Neutrophil (primary cell): Measurements from ENCODE around the gene ITGA1.
"Not testable (repeated sequence)": the region's sequence is repeated elsewhere in the genome, so short reads cannot be mapped to it uniquely, and the experiment has no call there.

Source experiments
- H3K27ac ChIP-seq: fragments of 200-600 bp; sonication (generic); 2 replicates; pipeline ENCODE4 v1.5.1; 2016; ENCODE audit warnings: mild to moderate bottlenecking, moderate library complexity
- H3K27me3 ChIP-seq: fragments of 200-600 bp; sonication (generic); 2 replicates; pipeline ENCODE4 v1.6.0; 2016; ENCODE audit warnings: mild to moderate bottlenecking
- H3K36me3 ChIP-seq: fragments of 200-600 bp; sonication (generic); 2 replicates; pipeline ENCODE4 v1.5.1; 2017
- H3K4me1 ChIP-seq, 2 experiments: fragments of 200-600 bp in 1 of 2; sonication (generic) in 1 of 2; 1 replicate in 1 of 2; 2 replicates in 1 of 2; pipeline versions ENCODE4 v1.5.1 to v1.6.1; 2013 to 2016; ENCODE audit warnings: low read depth in 1 of 2, low read length in 1 of 2, mild to moderate bottlenecking in 1 of 2, moderate library complexity in 1 of 2; ENCODE audit not compliant: control insufficient read depth in 1 of 2, insufficient read depth in 1 of 2
- H3K4me3 ChIP-seq, 2 experiments: fragments of 200-600 bp in 1 of 2; sonication (generic) in 1 of 2; 1 replicate in 1 of 2; 2 replicates in 1 of 2; pipeline ENCODE4 v1.5.1; 2013 to 2016; ENCODE audit warnings: low read depth in 1 of 2, low read length in 1 of 2, mild to moderate bottlenecking in 1 of 2, moderate library complexity in 1 of 2
- H3K9me3 ChIP-seq: fragments of 200-600 bp; sonication (generic); 2 replicates; pipeline ENCODE4 v1.5.1; 2016
- TF ChIP-seq, protein P1 (sequence below): fragments of 200-600 bp; sonication (generic); IDR thresholded peaks from 2 replicates; pipeline ENCODE4 v1.5.1; 2016; ENCODE audit warnings: antibody characterized with exemption

Gene ITGA1

DNA sequence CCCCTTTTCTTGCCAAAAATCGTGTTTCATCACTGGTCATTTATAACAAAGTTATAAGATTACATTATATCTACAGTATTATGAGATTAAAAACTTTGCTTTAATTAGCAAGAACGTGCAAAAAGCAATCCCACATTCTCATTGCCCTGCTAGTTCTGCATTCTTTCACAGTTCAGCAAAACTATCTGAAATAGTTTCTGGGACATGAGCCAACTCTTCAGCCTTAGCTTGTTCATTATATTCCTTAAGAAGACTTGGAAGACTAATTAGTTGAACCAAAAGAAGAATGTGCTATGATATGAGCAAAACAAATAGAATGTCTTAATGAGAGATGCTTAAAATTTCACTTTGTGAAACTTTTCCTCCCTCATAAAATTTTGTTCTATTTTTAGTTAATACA is 76.7 kb downstream of the ITGA1 start:
- Histone ChIP-seq H3K27me3 (no peaks in the 10 kb centered on the region), H3K9me3 (no peaks in the 10 kb centered on the region), H3K4me3 (no peak overlapping the region), H3K4me1 (no peaks in the 10 kb centered on the region), H3K36me3 (no peaks in the 10 kb centered on the region), H3K27ac (no peak overlapping the region)
- TF ChIP-seq, protein P1, sequence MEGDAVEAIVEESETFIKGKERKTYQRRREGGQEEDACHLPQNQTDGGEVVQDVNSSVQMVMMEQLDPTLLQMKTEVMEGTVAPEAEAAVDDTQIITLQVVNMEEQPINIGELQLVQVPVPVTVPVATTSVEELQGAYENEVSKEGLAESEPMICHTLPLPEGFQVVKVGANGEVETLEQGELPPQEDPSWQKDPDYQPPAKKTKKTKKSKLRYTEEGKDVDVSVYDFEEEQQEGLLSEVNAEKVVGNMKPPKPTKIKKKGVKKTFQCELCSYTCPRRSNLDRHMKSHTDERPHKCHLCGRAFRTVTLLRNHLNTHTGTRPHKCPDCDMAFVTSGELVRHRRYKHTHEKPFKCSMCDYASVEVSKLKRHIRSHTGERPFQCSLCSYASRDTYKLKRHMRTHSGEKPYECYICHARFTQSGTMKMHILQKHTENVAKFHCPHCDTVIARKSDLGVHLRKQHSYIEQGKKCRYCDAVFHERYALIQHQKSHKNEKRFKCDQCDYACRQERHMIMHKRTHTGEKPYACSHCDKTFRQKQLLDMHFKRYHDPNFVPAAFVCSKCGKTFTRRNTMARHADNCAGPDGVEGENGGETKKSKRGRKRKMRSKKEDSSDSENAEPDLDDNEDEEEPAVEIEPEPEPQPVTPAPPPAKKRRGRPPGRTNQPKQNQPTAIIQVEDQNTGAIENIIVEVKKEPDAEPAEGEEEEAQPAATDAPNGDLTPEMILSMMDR: no peak

DNA sequence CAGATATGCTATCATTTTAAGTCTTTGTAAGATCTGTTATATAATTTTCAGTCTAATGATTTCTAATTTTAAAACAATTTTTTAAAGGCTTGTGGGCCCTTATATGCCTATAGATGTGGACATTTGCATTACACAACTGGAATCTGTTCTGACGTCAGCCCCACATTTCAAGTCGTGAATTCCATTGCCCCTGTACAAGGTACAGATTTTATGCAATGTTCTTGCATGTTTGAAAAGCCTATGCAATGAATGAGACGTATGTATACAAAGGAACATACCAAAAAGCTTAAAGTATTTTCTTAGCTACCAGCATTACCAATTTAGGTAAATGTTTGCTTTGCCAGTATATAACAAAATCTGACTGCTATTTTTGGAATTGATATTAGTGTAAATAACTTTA is 77.2 kb downstream of the ITGA1 start:
- Histone ChIP-seq H3K4me3 (no peak overlapping the region), H3K27ac (no peak overlapping the region), H3K27me3 (no peaks in the 10 kb centered on the region), H3K9me3 (no peaks in the 10 kb centered on the region), H3K4me1 (no peaks in the 10 kb centered on the region), H3K36me3 (no peaks in the 10 kb centered on the region)
- TF ChIP-seq, protein P1: no peak

DNA sequence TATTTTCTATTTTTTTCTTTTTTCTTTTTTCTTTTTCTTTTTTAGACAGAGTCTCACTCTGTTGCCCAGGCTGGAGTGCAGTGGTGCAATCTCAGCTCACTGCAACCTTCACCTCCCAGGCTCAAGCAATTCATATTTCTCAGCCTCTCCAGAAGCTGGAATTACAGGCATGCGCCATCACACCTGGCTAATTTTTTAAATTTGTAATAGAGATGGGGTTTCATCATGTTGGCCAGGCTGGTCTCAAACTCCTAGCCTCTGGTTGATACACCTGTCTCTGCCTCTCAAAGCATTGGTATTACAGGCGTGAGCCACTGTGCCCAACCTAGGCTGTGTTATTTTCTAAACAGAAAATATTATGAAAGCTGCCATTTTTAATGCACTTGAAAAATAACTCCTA is 78.3 kb downstream of the ITGA1 start:
- not testable (repeated sequence) for H3K4me3 ChIP-seq, H3K9me3 ChIP-seq, H3K4me1 ChIP-seq, H3K36me3 ChIP-seq, H3K27ac ChIP-seq, H3K27me3 ChIP-seq

DNA sequence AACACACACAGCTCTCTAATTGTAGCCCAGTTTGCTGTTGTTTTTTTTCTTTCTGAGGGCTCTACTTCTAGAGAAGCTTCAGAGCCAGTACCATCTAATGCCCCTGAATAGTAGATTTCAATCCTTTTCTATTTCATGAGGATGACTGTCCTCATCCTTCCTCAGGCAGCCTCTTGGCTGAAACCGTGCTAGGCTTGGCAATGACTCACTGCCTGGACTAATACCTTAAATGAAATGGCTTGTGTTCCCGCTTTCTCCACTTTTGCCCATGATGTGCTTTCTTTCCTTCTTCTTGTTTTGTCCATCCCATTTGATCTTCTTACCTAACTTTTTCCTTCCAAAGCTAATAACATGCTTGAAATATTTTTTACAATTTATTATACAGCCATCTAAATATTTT is 80.1 kb downstream of the ITGA1 start:
- Histone ChIP-seq H3K36me3 (no peaks in the 10 kb centered on the region), H3K4me3 (no peak overlapping the region), H3K27me3 (no peaks in the 10 kb centered on the region), H3K27ac (no peak overlapping the region), H3K4me1 (no peaks in the 10 kb centered on the region), H3K9me3 (no peaks in the 10 kb centered on the region)
- TF ChIP-seq, protein P1: no peak

DNA sequence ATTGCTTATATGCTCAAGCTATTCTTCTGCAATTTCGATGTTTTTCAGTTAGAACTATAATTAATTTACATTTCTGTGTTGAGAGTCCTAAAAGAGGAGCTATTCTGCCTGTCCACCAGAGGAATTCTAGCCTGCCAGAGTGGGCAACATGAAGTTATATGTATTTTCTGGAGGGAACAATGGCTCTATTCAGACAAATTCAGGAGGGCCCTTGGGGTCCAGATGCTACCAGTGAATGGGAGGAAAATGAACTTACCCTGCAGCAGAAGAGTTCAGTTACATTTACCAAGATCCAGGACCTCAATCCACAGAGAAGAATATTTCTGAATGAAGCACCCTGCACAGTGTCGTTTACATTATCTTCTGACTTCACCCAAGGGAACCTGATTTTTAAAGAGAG is 80.7 kb downstream of the ITGA1 start:
- Histone ChIP-seq H3K27ac (no peak overlapping the region), H3K36me3 (no peaks in the 10 kb centered on the region), H3K4me3 (no peak overlapping the region), H3K27me3 (no peaks in the 10 kb centered on the region), H3K9me3 (no peaks in the 10 kb centered on the region), H3K4me1 (no peaks in the 10 kb centered on the region)
- TF ChIP-seq, protein P1: no peak

DNA sequence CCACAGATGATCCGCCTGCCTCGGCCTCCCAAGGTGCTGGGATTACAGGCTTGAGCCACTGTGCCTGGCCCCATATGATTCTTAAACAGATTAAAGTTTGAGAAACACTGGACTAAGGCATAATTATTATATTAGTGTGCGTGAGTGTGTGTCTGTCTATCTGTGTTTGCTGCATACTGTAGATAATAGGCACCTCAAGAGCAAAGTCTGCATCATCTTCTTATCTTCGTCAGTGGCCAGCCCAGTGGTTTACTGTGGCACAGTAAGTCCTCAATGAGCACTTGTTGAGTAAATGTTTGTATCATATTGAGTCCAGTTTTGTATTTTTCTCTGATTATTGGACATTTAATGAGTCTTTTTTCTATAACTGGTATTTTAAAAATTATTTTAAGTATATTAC is 81.7 kb downstream of the ITGA1 start:
- H3K27me3 ChIP-seq: no peaks in the 10 kb centered on the region
- H3K9me3 ChIP-seq: no peaks in the 10 kb centered on the region
- no peak overlapping the region for H3K4me3 ChIP-seq
- H3K4me1 ChIP-seq: no peaks in the 10 kb centered on the region
- no peaks in the 10 kb centered on the region for H3K36me3 ChIP-seq
- H3K27ac ChIP-seq: no peak overlapping the region
- TF ChIP-seq, protein P1: no peak
